GM19240 (cell line): ENCODE measurements around the gene KCNV2.
"Not testable (repeated sequence)": the region's sequence is repeated elsewhere in the genome, so short reads cannot be mapped to it uniquely, and the experiment has no call there.

Experiments
- DNase-seq: peaks from one replicate; pipeline ENCODE4 v3.0.0; 2011; ENCODE audit warnings: low spot score; ENCODE audit not compliant: insufficient read length

The KCNV2 gene

DNA sequence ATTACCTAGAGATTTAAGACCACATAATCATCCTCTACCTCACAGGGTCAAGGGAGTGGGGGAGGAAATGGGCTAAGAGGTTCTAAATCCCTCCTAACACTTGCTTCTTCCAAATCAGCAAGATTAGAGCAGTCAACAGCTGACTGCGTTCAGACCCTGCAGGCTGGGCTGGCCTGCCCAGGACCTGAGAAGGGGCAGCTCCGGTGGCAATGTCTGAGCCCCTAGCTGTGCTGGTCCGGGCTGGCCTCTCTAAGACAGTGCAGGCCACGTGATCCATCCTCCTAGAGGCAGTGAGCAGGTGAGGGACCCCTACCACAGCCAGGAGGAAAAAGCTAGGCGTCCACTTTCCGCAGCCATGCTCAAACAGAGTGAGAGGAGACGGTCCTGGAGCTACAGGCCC, at the start of gene KCNV2:
Gene KCNV2, plus strand, starts transcription at position 126 of the 400 bp plus-strand sequence. Its CDS starts 230 bp downstream, at position 356.
- no peak for DNase-seq

DNA sequence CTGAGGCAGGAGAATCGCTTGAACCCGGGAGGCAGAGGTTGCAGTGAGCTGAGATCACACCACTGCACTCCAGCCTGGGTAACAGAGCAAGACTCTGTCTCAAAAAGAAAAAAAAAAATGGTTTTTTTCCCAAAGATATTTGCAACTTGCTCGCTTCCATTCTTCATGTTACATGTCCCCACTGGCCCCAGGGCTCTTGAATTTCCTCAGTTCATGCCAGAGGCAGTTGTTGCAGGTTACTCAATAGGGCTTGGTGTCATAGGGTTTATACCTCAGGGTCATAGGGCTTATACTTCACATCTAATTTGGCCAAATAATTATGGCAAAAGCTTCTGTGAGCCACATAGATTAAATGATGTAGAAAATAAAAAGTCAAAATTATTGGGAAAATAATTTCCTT, 44.1 kb upstream of the KCNV2 start:
- no peak for DNase-seq

DNA sequence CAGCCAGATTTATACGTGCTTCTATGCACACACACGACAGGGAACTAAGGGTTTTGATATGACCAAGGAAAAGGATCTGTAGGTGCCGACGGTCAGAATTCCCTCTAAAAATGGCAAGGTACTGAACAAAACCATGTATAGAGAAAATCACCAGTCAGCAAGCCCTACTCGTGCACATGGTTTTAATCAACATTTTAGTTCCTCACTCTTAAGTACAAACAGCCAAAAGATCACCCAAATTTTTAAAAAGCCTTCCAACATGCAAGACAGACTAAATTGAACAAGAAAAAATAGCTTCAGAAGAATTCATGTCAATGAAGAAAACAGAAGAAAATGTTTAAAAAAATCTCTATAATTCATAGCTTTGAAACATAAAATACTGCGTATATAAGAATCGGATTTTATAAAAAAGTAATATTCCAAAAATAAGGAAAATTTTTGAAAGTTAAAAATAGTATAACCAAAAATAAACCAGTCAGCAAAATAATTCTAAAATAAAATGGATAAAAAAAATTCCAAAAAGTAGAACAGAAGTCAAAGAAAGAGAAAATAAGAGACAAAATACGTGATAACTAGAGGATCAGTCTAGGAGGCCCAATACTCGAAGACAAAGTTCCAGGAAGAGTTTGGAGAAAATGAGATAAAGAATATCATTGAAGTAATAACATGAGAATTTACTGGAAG, 43.0 kb upstream of the KCNV2 start:
- no peak for DNase-seq

DNA sequence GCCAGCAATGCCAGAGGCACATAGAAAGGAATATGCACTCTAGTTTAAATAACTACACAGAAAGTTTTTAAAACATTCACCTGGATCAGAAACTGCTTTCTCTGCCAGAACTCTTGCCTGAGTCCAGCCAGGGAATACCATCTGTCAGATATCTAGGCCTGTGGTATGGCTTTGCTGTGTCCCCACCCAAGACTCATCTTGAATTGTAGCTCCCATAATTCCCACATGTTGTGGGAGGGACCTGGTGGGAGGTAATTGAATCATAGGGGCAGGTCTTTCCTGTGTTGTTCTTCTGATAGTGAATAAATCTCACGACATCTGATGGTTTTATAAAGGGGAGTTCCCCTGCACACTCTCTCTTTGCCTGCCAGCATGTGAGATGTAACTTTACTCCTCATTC, 41.5 kb upstream of the KCNV2 start:
- DNase-seq = no peak

DNA sequence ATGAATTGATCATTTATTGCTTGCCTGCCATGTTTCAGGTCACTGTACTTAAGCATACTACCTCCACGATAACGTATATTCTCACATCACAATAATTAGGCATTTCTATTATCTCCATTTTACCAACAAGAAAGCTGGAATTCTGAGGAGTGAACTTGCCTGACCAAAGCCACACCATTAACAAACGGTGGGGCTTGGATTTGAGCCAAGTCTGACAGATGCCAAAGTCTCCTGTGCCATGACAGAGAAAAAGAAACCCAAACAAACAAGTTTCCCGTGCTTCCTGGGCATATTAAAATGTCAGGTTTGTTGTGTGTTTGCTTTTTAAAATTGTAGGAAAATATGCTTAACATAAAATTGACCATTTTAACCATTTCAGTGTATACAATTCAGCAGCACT, 40.8 kb upstream of the KCNV2 start:
- DNase-seq = no peak

DNA sequence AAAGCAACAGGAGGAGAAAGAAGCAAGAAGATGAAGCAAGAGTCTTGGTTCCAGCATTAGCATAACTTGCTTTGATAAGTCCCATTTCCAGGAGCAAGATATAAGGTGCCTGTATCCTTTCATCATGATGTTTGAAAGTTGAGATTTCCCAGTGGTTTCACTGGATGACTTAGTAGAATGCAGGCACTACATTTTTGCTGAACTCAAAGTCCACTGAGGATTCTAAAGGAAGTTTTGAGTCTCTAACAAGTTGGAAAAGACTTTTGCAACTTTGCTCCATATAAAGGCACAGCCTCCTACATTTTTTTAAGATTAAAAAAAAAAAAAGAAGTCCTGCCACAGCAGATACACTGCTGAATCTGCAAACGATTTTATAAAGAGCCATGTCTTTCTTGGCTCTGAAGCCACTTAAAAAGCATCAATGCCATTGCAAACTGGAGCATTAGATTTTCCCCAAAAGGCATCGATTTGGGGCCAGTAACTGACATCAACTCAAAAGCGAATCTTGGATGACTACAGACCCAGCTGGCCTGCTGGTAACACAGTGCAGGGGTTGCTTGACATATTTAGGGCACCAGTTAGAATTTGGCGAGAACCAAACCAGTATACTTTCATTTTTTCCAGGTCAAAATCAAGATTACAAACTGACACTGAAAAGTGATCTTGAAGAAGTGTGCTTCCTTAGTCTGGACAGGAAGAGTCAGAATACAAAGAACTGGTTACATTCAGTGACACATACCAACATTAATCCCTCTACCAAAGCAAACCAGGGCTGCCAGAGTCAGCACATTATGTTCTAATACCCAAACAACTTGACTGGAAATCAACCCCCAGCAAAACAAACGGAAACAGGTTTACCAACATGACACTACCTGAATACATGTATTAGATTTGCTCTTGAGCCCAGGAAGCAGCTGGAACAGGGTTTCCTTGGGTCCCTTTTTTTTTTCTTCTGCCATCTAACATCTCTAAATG, 39.1 kb upstream of the KCNV2 start:
- DNase-seq = no peak

DNA sequence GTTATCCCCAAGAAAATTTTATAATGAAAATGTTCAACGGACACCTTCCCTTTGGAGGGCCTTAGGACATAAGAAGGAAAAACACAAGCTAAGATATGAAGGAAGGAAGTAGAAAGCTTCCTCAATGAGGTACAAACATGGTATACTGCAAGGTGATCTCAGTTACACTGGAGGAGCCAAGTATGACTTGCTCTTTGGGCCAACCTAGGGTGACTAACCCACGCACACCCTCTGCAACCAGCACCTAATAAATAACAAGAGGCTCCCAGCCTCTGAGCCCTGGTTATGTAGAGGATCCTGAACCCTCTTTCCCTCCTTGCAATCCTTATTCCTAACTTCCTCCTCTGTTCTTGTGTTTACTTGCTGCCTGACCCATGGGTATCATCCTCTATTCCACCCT, 38.3 kb upstream of the KCNV2 start:
- DNase-seq = no peak

DNA sequence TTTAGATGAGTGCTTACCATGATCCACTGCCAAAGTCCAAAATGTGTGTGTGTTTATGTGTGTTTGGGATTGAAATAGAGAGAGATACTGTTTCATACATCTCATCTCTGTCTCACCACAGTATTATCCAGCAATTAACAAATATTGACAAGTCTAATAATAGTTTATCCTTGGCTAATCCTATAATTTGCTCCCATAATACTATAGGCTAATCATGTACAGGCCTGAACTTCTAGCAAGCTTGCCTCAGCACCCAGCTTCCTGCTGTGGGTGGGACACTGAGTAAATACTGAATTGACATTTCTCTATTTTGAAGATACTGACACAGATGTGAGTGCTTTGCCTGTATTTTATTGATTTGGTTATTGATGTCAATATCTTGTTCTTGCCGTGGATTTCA, 35.3 kb upstream of the KCNV2 start:
- DNase-seq = no peak

DNA sequence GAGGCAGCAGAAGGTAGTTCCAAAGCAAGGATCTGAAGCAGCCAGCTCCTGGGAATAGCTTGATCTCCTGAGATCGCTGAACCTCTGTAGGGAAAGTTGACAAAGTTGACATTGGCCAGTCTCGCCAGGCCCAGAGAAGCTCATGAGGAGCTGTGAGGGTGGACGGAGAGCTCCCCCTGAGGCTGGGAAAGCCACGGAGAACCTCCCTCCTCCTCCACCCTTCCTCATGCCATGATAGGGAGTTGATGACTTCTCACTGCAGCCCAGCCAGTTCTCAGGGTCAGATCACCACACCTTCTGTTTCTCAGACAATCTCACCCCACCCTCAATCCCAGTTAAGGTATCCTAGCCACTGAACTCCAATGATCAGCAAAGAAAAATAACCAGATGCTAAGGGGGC, 30.4 kb upstream of the KCNV2 start:
- DNase-seq = no peak

DNA sequence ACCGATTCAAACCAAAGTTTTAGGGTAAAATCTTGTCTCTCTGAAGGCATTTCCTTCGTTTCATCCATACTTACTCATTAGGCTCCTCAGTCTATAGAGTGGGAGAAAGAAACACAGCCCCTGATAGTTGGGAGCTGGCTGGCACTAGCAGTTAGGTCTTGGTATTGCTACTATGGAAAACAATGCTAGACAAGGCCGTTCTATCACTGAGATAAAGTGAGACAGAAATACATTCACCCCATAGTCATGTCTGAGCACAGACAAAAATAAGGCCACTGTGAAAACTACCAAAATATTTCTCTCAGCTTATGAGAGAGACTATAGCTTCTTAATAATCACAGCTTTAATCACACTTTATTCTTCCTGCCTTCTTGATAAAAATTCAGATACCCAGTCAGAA, 28.7 kb upstream of the KCNV2 start:
- no peak for DNase-seq

DNA sequence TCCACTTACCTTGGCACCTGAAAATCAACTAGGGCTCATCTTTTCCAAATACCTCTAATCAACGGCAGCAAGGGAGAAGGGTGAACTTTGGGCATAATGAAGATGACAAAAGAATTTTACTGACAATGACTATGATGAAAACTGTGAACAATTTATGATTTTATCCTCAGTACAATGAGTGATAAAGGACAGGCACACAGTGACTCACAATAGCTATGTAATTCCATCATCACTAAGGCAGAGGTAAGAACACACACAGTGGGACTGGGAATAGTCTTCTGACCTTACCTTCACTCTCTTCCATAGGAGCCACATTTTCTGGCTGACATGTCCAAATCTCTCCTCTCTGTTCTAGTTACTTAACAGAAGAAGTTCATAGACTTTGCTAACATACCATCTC, 26.1 kb upstream of the KCNV2 start:
- DNase-seq = no peak

DNA sequence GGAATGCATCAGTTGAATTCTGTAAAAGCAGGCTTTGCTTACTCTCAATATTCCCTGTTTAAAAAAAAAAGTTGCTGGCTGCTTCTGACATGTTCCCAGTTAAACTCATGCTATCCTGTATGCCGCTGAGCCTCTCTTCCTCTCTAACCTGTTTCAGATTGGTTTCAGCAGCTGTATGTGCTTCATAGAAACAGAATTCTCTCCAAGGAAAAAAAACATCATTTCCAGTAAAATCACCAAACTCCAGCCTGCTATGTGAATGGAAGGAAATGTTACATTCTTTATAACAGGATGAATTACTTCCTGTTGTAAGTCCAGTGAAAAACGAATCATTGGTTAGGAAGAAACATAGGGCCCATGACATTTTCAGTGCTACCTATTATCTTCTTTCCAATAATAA, 25.7 kb upstream of the KCNV2 start:
- no peak for DNase-seq

DNA sequence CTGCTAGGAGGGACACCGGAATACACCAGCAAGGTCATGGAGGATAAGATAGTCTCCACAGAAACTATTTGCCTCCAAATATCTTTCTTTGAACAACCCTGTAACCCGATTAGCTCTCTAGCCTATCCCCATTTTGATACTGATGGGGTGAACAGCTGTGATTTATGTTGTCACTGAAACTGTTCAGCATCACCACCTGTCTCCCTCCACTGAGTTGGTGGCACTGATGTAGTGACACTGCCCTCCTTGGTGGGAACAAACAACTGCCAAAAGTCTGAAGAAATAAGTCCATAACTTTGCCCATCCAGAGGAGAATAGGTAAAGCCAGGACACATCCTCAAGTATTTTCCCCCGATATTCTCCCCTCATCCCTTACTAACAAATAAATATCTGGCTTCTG, 24.3 kb upstream of the KCNV2 start:
- DNase-seq = no peak

DNA sequence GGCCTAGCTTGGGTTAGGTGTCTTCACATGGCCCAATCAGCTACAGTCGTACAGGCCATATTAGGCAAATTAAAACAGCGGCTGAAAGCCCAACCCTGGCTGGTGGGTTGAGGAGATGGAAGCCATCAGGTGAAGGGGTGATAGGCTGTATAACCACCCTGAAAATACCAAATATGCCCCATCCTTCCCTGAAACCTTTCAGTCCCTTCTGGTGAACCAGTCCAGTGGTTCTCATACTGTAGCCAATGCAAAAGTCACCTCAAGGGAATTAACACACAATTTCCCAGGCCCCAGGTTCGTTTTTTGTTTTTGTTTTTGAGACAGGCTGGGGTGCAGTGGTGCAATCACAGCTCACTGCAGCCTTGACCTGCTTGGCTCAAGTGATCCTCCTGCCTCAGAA, 19.8 kb upstream of the KCNV2 start:
- no peak for DNase-seq

DNA sequence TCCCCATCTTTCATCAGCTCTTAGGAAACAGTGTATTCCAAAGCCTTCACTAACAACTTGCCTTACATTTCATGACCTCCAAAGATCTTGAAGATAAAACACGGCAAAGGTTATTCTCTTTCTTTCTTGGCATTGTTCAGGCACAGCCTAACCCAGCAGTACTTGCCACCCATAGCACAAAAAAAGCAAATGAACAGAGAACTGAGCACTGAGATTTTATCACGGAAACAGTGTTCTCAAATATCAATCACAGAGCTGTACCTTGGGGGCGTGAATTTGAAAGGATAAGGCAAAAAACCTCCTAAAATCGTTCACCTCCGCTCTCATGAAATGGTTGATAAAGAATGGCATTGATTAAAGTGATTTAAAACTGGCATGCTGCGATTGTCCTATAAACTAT, 16.9 kb upstream of the KCNV2 start:
- DNase-seq = no peak

DNA sequence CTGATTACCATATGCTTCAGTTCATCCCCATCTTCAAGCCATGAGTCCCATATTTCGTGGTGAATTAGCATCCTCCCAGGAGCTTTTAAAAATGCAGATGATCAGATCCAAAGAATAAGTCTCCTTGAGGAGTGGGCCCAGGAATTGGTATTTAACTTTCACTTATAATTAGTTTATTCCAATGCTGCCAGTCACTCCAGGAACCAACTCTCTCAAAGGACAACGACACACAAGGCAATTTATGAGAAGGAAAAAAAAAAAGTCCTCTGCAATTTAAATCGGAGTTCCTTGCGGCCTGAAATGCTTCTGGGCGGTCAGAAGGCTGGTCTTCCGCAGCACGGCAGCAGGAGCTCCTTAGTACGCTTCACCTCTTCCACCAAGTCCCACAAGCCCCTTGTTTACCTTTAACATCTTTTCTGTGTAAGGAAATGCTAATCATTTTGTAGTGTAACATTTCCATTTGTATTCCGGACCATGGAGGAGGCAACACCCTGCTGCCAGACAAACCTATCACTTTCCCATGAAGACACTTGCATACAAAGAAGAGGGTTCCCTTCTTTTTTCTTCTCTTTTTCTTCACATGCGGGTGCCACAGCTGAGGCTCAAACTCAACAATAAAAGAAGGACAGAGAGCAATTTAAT, 16.3 kb upstream of the KCNV2 start:
- no peak for DNase-seq

DNA sequence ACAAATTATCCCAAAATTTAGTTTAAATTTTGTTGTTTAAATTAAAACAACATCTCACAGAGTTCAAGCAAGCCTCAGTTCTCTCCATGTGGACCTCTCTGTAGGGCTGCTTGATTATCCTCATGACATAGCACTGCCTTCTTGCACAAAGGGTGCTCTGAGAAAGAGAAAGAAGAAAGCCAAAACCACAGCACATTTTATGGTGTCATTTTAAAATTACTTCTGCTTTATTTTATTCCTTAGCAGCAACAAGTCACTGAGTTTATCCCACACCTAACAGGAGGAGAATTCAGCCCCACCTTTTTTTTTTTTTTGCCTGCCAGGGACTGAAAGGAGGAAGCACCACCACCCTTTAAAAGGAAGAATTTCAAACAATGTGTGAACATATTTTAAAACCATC, 12.8 kb upstream of the KCNV2 start:
- no peak for DNase-seq

DNA sequence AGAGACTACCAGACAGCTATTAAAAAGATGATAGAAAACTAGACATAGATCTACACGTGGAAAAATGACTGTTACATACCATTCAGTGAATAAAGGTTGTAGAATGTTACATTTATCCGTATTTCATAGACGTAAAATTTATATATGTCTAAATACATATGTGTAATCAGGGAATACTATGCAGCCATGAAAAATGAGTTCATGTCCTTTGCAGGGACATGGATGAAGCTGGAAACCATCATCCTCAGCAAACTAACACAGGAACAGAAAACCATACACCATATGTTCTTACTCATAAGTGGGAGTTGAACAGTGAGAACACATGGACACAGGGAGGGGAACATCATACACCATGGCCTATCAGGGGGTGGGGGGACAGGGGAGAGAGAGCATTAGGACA, 10.1 kb upstream of the KCNV2 start:
- not testable (repeated sequence) for DNase-seq

DNA sequence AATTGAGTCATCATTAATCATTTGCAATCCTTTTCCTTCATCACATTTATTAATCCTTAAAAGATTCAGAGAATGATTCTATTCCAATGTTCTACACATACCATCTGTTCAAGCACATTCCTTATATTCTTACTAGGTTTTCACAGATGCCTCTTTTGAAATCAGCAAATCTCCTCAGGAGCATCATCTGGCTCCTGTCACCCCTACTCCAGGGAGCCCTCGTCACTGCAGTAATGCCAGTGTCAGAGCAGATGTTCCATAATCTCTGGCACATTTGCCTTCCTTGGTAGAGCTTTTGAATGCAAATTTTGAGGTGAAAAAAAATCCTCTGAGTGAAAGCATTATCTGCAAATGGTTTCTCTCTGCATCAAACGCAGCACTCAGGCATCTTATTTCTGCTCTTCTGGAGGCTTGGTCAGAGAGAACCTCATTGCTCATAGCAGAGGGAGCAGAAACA, 7.6 kb upstream of the KCNV2 start:
- DNase-seq = no peak

DNA sequence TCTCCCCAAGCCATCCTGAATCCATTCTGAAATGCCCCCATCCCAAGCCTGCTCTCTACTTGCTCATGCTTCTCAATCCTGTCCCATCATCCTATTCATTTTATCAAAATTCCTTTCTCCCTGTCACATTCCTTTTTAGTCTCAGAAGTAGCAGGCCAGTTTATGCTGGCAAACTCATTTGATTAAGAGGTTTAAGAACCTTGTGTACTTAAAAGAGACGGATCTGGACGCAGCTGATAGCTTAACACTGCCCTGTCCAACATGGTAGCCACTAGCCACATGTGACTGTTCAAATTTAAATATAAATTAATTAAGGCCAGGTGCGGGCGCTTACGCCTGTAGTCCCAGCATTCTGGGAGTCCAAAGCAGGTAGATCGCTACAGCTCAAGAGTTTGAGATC, 5.6 kb upstream of the KCNV2 start:
- DNase-seq = no peak

DNA sequence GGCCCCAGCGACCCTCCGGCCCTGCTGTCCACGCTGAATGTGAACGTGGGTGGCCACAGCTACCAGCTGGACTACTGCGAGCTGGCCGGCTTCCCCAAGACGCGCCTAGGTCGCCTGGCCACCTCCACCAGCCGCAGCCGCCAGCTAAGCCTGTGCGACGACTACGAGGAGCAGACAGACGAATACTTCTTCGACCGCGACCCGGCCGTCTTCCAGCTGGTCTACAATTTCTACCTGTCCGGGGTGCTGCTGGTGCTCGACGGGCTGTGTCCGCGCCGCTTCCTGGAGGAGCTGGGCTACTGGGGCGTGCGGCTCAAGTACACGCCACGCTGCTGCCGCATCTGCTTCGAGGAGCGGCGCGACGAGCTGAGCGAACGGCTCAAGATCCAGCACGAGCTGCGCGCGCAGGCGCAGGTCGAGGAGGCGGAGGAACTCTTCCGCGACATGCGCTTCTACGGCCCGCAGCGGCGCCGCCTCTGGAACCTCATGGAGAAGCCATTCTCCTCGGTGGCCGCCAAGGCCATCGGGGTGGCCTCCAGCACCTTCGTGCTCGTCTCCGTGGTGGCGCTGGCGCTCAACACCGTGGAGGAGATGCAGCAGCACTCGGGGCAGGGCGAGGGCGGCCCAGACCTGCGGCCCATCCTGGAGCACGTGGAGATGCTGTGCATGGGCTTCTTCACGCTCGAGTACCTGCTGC, 839 bp downstream of the KCNV2 start:
- no peak for DNase-seq

DNA sequence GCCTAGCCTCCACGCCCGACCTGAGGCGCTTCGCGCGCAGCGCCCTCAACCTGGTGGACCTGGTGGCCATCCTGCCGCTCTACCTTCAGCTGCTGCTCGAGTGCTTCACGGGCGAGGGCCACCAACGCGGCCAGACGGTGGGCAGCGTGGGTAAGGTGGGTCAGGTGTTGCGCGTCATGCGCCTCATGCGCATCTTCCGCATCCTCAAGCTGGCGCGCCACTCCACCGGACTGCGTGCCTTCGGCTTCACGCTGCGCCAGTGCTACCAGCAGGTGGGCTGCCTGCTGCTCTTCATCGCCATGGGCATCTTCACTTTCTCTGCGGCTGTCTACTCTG, 1.4 kb downstream of the KCNV2 start:
- no peak for DNase-seq
